Mammary microvascular endothelial cell (primary cell): Measurements from ENCODE around the gene ATP6V1C2. TPM values are rescaled to one million over a fixed set of nuclear protein-coding genes. Genes with fewer than 3 reads are reported as not detected.

Source experiments
- total RNA-seq: library from RNA; depleted of rRNA; stranded (reverse); fragments of >200 nt; gene quantifications from 2 replicates; pipeline ENCODE4 v1.2.3, GENCODE V29; 2015

ATP6V1C2 gene, protein sequence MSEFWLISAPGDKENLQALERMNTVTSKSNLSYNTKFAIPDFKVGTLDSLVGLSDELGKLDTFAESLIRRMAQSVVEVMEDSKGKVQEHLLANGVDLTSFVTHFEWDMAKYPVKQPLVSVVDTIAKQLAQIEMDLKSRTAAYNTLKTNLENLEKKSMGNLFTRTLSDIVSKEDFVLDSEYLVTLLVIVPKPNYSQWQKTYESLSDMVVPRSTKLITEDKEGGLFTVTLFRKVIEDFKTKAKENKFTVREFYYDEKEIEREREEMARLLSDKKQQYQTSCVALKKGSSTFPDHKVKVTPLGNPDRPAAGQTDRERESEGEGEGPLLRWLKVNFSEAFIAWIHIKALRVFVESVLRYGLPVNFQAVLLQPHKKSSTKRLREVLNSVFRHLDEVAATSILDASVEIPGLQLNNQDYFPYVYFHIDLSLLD
- total RNA-seq, result 0.13 TPM in 1 of 2 replicates, not detected in the other

DNA sequence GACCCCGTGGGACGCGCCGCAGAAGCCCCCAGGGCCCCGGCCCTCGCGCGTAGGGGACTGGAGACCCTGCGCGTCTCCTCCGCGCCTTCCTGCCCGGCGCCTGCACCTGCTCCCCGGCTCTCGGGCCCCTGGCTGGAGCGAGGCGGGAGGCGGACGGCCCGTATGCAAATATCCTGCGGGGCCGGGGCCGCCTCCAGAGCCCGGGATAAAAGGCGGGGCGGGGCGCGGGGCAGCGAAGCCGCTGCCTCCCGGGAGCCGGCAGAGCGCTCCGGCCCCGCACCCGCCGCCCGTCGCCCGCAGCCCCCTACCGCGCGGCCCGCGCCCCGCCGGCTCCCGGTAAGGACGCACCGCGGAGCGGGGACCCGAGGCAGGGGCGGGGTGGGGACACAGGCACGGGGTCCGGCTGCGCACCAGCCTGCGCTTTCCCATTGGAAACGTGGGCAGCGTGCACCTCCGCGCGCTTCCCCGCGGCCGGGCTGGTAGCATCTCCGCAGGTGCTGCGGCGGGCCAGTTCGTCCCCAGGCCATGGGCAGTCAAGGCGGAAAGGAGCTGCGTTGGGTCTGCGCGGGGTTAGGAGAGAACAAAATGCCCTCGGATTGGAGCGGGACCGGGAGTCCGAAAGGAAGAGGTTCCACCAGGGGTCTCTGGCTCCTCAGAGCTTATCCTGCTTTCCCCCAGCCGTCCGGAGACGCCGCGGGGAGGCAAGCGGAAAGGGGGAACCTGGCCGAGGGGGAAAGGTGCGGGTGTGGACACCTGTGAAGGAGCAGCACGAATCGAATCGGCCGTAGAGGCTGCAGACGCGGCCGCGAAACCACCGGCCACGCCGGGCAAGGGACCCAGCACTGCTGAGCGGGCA lies at the start of gene ATP6V1C2:
Gene ATP6V1C2, plus strand, starts transcription at position 235 of the 856 bp plus-strand sequence. CDS start 1,220 bp downstream, outside the sequence.

DNA sequence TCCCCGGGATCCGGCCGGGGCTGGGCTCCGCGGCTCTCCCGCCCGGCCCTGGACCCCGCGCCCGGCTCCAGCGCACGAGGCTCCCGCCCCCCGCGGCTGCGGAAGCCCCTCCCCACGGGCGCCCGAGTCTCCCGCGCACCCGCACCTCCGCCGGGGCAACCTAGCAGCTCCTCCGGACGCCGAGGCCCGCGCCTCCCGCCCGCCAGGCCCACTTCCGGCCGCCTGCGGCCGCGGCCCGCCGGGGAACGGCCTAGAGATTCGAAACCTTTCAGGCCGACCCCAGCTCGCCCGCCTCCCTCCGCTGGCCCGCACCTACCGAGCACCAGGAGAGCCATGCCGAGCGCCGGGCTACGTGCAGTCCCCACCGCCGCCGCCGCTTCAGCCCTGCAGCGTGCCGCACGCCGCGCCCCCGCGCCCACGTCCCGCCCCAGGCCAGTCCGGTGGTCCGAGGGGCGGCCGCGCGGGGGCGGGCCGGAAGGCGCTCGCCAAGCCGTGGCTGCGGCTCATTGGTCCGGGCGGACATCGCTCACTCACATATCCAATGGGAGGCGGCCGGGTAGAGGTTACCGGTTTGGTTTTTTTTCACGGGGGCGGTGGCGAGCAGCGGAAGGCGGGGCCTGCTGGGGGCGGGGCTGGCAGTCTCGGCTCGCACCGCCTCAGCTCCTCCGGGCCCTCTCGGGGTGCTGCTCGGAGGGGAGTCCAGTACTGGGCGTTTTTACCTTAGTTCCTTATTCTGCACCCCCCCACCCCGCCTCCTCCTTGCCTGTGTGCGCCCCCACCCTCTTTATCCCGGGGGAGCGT lies 91.1 kb downstream of the ATP6V1C2 start, which contains the start of gene PDIA6:
Gene PDIA6, minus strand, starts transcription at position 424 of the 801 bp plus-strand sequence. Its CDS starts 89 bp downstream, at position 335.

Other genes starting within 250 kb of the ATP6V1C2 start
- gene NOL10, start 31.7 kb upstream of the ATP6V1C2 start, total RNA-seq, result 28.9 and 32.7 TPM in 2 replicates
- 404 and 412 TPM in 2 replicates for gene PDIA6, start 91.2 kb downstream of the ATP6V1C2 start, total RNA-seq
- gene KCNF1, start 190.3 kb downstream of the ATP6V1C2 start, total RNA-seq, result 0.20 and 0.33 TPM in 2 replicates